ENCODE measurements around the gene CSK. TPM values are rescaled to one million over a fixed set of nuclear protein-coding genes. Genes with fewer than 3 reads are reported as not detected.

Gene CSK
- total RNA-seq, 2 experiments from 2014 or later, result 114 to 118 TPM

DNA sequence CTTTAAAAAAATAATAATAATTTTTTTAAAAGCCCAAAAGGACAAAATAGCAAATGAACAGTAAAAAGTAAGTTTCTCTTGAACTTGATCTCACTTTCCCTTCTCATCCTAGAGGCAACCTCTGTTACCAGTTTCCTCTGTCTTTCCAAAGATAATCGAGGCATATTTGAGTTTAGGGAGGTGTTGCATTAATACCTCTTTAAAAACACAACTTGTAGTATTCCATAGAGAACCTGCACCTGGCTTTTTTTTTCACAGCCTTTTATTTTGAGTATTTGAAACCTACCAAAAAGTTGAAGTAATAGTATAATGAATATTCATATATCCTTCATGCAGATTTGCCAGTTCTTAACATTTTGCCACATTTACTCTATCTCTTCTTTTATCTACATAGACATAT lies 9.1 kb downstream of the CSK start:
- TF ChIP-seq, protein P1, sequence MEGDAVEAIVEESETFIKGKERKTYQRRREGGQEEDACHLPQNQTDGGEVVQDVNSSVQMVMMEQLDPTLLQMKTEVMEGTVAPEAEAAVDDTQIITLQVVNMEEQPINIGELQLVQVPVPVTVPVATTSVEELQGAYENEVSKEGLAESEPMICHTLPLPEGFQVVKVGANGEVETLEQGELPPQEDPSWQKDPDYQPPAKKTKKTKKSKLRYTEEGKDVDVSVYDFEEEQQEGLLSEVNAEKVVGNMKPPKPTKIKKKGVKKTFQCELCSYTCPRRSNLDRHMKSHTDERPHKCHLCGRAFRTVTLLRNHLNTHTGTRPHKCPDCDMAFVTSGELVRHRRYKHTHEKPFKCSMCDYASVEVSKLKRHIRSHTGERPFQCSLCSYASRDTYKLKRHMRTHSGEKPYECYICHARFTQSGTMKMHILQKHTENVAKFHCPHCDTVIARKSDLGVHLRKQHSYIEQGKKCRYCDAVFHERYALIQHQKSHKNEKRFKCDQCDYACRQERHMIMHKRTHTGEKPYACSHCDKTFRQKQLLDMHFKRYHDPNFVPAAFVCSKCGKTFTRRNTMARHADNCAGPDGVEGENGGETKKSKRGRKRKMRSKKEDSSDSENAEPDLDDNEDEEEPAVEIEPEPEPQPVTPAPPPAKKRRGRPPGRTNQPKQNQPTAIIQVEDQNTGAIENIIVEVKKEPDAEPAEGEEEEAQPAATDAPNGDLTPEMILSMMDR (IDR thresholded peaks at IDR 0.05), result no peak
- peak overlapping the region; percentile 75 for H3K4me3 Mint-ChIP-seq
- no peak for DNase-seq
- ChIA-PET POLR2A (interaction anchor here (0.5 to 33.5 kb wide), 2 partner anchors 12 to 388 kb away, joined by 3 to 925 read pairs; partner anchors contain the start of gene CSK), CTCF (interaction anchor here (0.8 to 14.8 kb wide), 3 partner anchors 8 to 577 kb away, joined by 3 to 353 read pairs (median 8); partner anchors contain the start of gene MAN2C1)
- no peaks in the 10 kb centered on the region for H3K9me3 Mint-ChIP-seq
- peaks cover 91% of the 10 kb centered on the region for H3K4me1 Mint-ChIP-seq (ENCODE audit: low read depth)
- H3K27me3 Mint-ChIP-seq, result no peaks in the 10 kb centered on the region
- no peaks in the 10 kb centered on the region for H3K9me3 ChIP-seq (ENCODE audit: control insufficient read depth in 1 of 2, insufficient read depth in 1 of 2, low read length in 2 of 2)
- peaks cover 96% of the 10 kb centered on the region for H3K4me1 ChIP-seq (ENCODE audit: insufficient read depth, low read length)
- H3K27me3 ChIP-seq (ENCODE audit: control insufficient read depth in 1 of 2, insufficient read depth in 2 of 2, low read length in 2 of 2), result no peaks in the 10 kb centered on the region
- H3K36me3 ChIP-seq (ENCODE audit: insufficient read depth, low read length), result peaks cover 60% of the 10 kb centered on the region
- H3K4me3 ChIP-seq (ENCODE audit: low read length), result peak overlapping the region; percentile 100
- peak overlapping the region in 1 of 2 donors; percentile 93 for H3K27ac ChIP-seq (ENCODE audit: low read depth in 1 of 2, low read length in 2 of 2)
- intact Hi-C loops (cut with DNase I, micrococcal nuclease), result no loop called here
- peak overlapping the region; percentile 94 for H3K27ac Mint-ChIP-seq
- no peak for ATAC-seq (ENCODE audit: poor library complexity)
- peaks cover 39% of the 10 kb centered on the region for H3K36me3 Mint-ChIP-seq (ENCODE audit: low read depth)

DNA sequence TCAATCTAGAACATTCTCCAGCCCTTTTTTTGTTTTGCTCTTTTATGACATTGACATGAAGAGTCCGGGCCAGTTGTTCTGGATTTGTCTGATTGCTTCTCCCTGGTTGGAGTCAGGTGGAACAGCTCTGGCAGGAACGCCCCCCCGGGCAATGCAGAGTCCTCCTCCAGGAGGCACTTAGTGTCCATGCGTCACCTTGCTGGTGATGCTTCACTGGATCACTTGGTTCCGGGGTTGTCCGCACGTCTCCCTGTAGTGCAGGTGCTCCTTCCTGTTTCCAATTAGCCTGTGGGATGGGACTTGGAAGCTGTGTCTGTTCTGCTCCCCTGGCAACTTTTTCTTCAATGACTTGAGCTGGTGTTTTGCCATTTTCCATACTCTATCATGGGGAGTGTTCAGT lies 9.8 kb downstream of the CSK start:
- Mint-ChIP-seq H3K36me3 (ENCODE audit: low read depth) (peaks cover 44% of the 10 kb centered on the region), H3K27ac (peak overlapping the region; percentile 94), H3K27me3 (no peaks in the 10 kb centered on the region), H3K4me1 (ENCODE audit: low read depth) (peaks cover 94% of the 10 kb centered on the region), H3K4me3 (peak overlapping the region; percentile 75), H3K9me3 (no peaks in the 10 kb centered on the region)
- Histone ChIP-seq H3K27ac (ENCODE audit: low read depth in 1 of 2, low read length in 2 of 2) (peak overlapping the region; percentile 58 to 90), H3K9me3 (ENCODE audit: control insufficient read depth in 1 of 2, insufficient read depth in 1 of 2, low read length in 2 of 2) (no peaks in the 10 kb centered on the region), H3K4me3 (ENCODE audit: low read length) (no peak overlapping the region), H3K4me1 (ENCODE audit: insufficient read depth, low read length) (peaks cover 96% of the 10 kb centered on the region), H3K36me3 (ENCODE audit: insufficient read depth, low read length) (peaks cover 56% of the 10 kb centered on the region), H3K27me3 (ENCODE audit: control insufficient read depth in 1 of 2, insufficient read depth in 2 of 2, low read length in 2 of 2) (no peaks in the 10 kb centered on the region)
- DNase-seq (peak in 1 of 14 experiments; percentile 1), ATAC-seq (ENCODE audit: poor library complexity) (no peak)
- ChIA-PET POLR2A (interaction anchor here (1.0 to 33.5 kb wide), 3 partner anchors 12 to 176 kb away, joined by 3 to 925 read pairs (median 3); partner anchors contain the start of genes CLK3 and CSK), CTCF (interaction anchor here (0.8 to 14.8 kb wide), 6 partner anchors 8 to 577 kb away, joined by 3 to 353 read pairs (median 6); partner anchors contain the start of genes CSK and MAN2C1)
- TF ChIP-seq, protein P1 (IDR thresholded peaks at IDR 0.05), result no peak
- intact Hi-C loops (cut with DNase I, micrococcal nuclease), result no loop called here

DNA sequence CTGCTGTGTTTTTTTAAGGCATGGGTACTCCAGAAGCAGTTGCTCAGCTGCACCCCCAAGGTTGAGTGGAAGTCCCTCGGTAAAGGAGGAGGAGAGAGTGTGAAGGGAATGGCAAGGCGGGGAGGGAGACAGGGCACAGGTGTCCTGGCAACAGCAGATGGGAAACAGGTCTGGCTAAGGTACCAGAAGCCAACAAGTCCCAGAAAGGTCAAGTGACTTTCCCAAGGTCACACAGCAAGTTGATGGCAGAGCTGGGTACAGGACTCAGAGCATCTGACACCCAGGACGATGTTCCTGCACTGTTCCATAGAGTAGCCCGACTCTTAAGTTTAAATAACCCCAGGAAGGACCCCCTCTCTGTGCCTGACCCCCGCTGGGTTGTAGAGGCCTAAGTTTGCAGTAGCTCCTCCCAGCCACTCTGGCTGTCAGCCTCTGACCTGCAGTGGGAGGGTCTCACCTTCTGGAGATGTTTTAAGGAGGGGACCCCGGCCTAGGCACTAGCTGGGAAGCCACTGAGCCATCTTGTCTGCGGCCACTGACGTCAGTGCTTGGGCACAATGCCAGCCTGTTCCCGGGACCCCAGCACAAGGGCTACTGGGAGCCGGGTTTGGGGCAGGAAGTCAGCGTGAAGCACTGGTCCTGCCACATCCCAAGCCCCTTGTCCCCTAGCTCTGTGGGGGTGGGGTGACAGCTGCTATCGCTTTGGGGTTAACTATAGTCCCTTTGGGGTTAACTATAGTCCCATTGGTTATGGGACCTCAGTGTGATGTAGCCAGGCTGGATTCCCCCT lies 10.5 kb downstream of the CSK start:
- H3K27me3 Mint-ChIP-seq, result no peaks in the 10 kb centered on the region
- H3K4me1 Mint-ChIP-seq (ENCODE audit: low read depth), result peaks cover 90% of the 10 kb centered on the region
- peak overlapping the region; percentile 75 for H3K4me3 Mint-ChIP-seq
- Histone ChIP-seq H3K27ac (ENCODE audit: low read depth in 1 of 2, low read length in 2 of 2) (peak overlapping the region; percentile 58 to 90), H3K9me3 (ENCODE audit: control insufficient read depth in 1 of 2, insufficient read depth in 1 of 2, low read length in 2 of 2) (no peaks in the 10 kb centered on the region), H3K4me3 (ENCODE audit: low read length) (peak overlapping the region; percentile 28), H3K36me3 (ENCODE audit: insufficient read depth, low read length) (peaks cover 56% of the 10 kb centered on the region), H3K4me1 (ENCODE audit: insufficient read depth, low read length) (peaks cover 96% of the 10 kb centered on the region), H3K27me3 (ENCODE audit: control insufficient read depth in 1 of 2, insufficient read depth in 2 of 2, low read length in 2 of 2) (no peaks in the 10 kb centered on the region)
- TF ChIP-seq, protein P1 (IDR thresholded peaks at IDR 0.05), result no peak
- ChIA-PET CTCF (interaction anchor here (0.5 to 14.8 kb wide), 7 partner anchors 12 to 195 kb away, joined by 3 to 353 read pairs (median 5); partner anchors contain the start of genes CSK and ULK3), POLR2A (interaction anchor here (1.0 to 33.5 kb wide), 6 partner anchors 13 to 177 kb away, joined by 3 to 925 read pairs (median 3); partner anchors contain the start of genes CLK3, CSK and ULK3)
- peaks cover 49% of the 10 kb centered on the region for H3K36me3 Mint-ChIP-seq (ENCODE audit: low read depth)
- DNase-seq, result peak in 2 of 14 experiments; percentile 34 to 45
- H3K27ac Mint-ChIP-seq, result peak overlapping the region; percentile 94
- no peak for ATAC-seq (ENCODE audit: poor library complexity)
- H3K9me3 Mint-ChIP-seq, result no peaks in the 10 kb centered on the region
- intact Hi-C loops (cut with DNase I, micrococcal nuclease), result loop anchor here (1.0 kb wide), 2 partner anchors 11 to 21 kb away; no protein-coding TSS in a partner anchor

Data from CD4-positive, alpha-beta T cell (primary cell).